GM12878 (cell line): ENCODE measurements around the gene ZMAT3. TPM values are rescaled to one million over a fixed set of nuclear protein-coding genes. Genes with fewer than 3 reads are reported as not detected.

ENCODE experiments used
- ATAC-seq: fragments of 200-7000 bp; cut with Tn5 transposase; 3 replicates; pipeline ENCODE4 v1.9.1; 2020; ENCODE audit warnings: mild to moderate bottlenecking, moderate library complexity
- BruUV-seq: library from RNA; stranded (reverse); fragments of 400-500 nt; replicated peaks from 2 replicates; lab custom pipeline; 2021; lab: Mats Ljungman, UMichigan
- CTCF ChIA-PET: fragments of 300-600 bp; sonication (Branson Sonifier 250); formaldehyde crosslinking; extraction: SDS; loops from one replicate; lab custom pipeline; 2021; ENCODE audit warnings: inconsistent platforms; lab: Yijun Ruan, JAX
- POLR2A ChIA-PET: fragments of 350-600 bp; formaldehyde crosslinking; extraction: SDS; loops from one replicate; lab custom pipeline; 2021; ENCODE audit warnings: inconsistent platforms; lab: Charles Lee
- RAD21 ChIA-PET: fragments of 300-600 bp; sonication (Branson Sonifier 250); formaldehyde crosslinking; loops from one replicate; lab custom pipeline; 2023; ENCODE audit warnings: antibody characterized with exemption; ENCODE audit not compliant: unreplicated experiment; lab: Charles Lee
- SMC1A ChIA-PET: fragments of 300-600 bp; sonication (Branson Sonifier 250); formaldehyde crosslinking; loops from one replicate; lab custom pipeline; 2023; ENCODE audit not compliant: unreplicated experiment, uncharacterized antibody; lab: Charles Lee
- DNase-seq: peaks from one replicate; pipeline ENCODE4 v3.0.0-alpha.2; 2011; ENCODE audit warnings: low read depth, low spot score
- FAIRE-seq: peaks from 3 replicates; lab custom pipeline; 2011; peaks lifted over from hg19 to GRCh38; lab: Jason Lieb, UNC
- H2AFZ ChIP-seq: 2 replicates; pipeline ENCODE4 v1.6.0; 2011; ENCODE audit warnings: low read depth, low read length, control low read depth; ENCODE audit not compliant: control insufficient read depth
- H3K27ac ChIP-seq: 2 replicates; pipeline ENCODE4 v1.5.1; 2011; ENCODE audit warnings: control low read depth; ENCODE audit not compliant: control insufficient read depth, insufficient read depth
- H3K27me3 ChIP-seq, 2 experiments: replicated peaks in 1 of 2; 2 replicates each; pipeline versions ENCODE4 v1.6.0 to v1.6.1; 2011; ENCODE audit warnings: low read length in 1 of 2; ENCODE audit not compliant: control insufficient read depth in 2 of 2, insufficient read depth in 2 of 2
- H3K36me3 ChIP-seq, 2 experiments: 2 replicates each; pipeline ENCODE4 v1.5.1; 2011; ENCODE audit warnings: low read length in 1 of 2; ENCODE audit not compliant: control insufficient read depth in 2 of 2, insufficient read depth in 2 of 2
- H3K4me1 ChIP-seq: 2 replicates; pipeline ENCODE4 v1.6.1; 2011; ENCODE audit warnings: mild to moderate bottlenecking, low read length, moderate library complexity, mixed read lengths; ENCODE audit not compliant: control insufficient read depth, insufficient read depth
- H3K4me2 ChIP-seq: 2 replicates; pipeline ENCODE4 v1.6.0; 2011; ENCODE audit warnings: control low read depth; ENCODE audit not compliant: control insufficient read depth, insufficient read depth
- H3K4me3 ChIP-seq: fragments of 200-600 bp; sonication (generic); 2 replicates; pipeline ENCODE4 v1.5.1; 2016
- H3K79me2 ChIP-seq: 2 replicates; pipeline ENCODE4 v1.6.0; 2011; ENCODE audit warnings: low read length; ENCODE audit not compliant: control insufficient read depth, insufficient read depth
- H3K9ac ChIP-seq: 2 replicates; pipeline ENCODE4 v1.8.0; 2011; ENCODE audit warnings: low read length, control low read depth, mixed read lengths; ENCODE audit not compliant: control insufficient read depth, insufficient read depth
- H3K9me3 ChIP-seq: replicated peaks from 3 replicates; pipeline ENCODE4 v1.5.1; 2011; ENCODE audit warnings: mild to moderate bottlenecking, low read length; ENCODE audit not compliant: control insufficient read depth, insufficient read depth
- H4K20me1 ChIP-seq: 2 replicates; pipeline ENCODE4 v1.6.0; 2011; ENCODE audit not compliant: control insufficient read depth, insufficient read depth
- ASH2L ChIP-seq: fragments of 300-600, 200-600 bp; sonication (generic); IDR thresholded peaks from 2 replicates; pipeline ENCODE4 v1.6.1; 2017; ENCODE audit warnings: low read depth, mild to moderate bottlenecking, borderline replicate concordance
- ATF7 ChIP-seq: fragments of 450-650 bp; IDR thresholded peaks from 2 replicates; pipeline ENCODE4 v1.6.1; 2016; ENCODE audit warnings: low read depth, mild to moderate bottlenecking
- BCLAF1 ChIP-seq: fragments of 450-650 bp; IDR thresholded peaks from 2 replicates; pipeline ENCODE4 v1.6.1; 2017; ENCODE audit warnings: antibody characterized with exemption, mild to moderate bottlenecking, moderate library complexity
- CBFB ChIP-seq: IDR thresholded peaks from 2 replicates; pipeline ENCODE4 v1.6.1; 2016; ENCODE audit warnings: antibody characterized with exemption, low read depth
- HDAC2 ChIP-seq: fragments of 200-600 bp; sonication (generic); IDR thresholded peaks from 2 replicates; pipeline ENCODE4 v1.6.1; 2017
- IRF3 ChIP-seq: fragments of 450-650 bp; IDR thresholded peaks from 2 replicates; pipeline ENCODE4 v1.6.1; 2014; ENCODE audit warnings: mild to moderate bottlenecking
- KLF5 ChIP-seq: fragments of 450-650 bp; IDR thresholded peaks from 2 replicates; pipeline ENCODE4 v1.6.1; 2014; ENCODE audit warnings: mild to moderate bottlenecking; ENCODE audit not compliant: partially characterized antibody
- LARP7 ChIP-seq: fragments of 450-650 bp; IDR thresholded peaks from 2 replicates; pipeline ENCODE4 v1.6.1; 2017; ENCODE audit warnings: mild to moderate bottlenecking
- MLLT1 ChIP-seq: fragments of 450-650 bp; IDR thresholded peaks from 2 replicates; pipeline ENCODE4 v1.6.1; 2016; ENCODE audit warnings: mild to moderate bottlenecking
- MXI1 ChIP-seq: fragments of 150-350 bp; IDR thresholded peaks from 2 replicates; pipeline ENCODE4 v1.6.1; 2011; ENCODE audit warnings: low read depth, mild to moderate bottlenecking, inconsistent platforms, low read length, improper control_type of control experiment
- NRF1 ChIP-seq: conservative IDR thresholded peaks from 2 replicates; pipeline ENCODE4 v1.6.1; 2011; ENCODE audit warnings: mild to moderate bottlenecking, low read depth, low read length, improper control_type of control experiment
- PAX5 ChIP-seq: IDR thresholded peaks from 2 replicates; pipeline ENCODE4 v1.6.1; 2011; ENCODE audit warnings: low read depth, low read length, borderline replicate concordance
- RAD21 ChIP-seq: IDR thresholded peaks from 2 replicates; pipeline ENCODE4 v1.6.1; 2011; ENCODE audit warnings: mild to moderate bottlenecking, low read depth, low read length, moderate library complexity; ENCODE audit not compliant: insufficient read depth
- SMAD5 ChIP-seq: IDR thresholded peaks from 2 replicates; pipeline ENCODE4 v1.6.1; 2016; ENCODE audit warnings: antibody characterized with exemption, low read depth
- SUZ12 ChIP-seq: fragments of 200-600 bp; sonication (generic); IDR thresholded peaks from one replicate; pipeline ENCODE4 v1.6.1; 2018; ENCODE audit warnings: antibody characterized with exemption, mild to moderate bottlenecking; ENCODE audit not compliant: unreplicated experiment
- TARDBP ChIP-seq: IDR thresholded peaks from 2 replicates; pipeline ENCODE4 v1.6.1; 2016; ENCODE audit warnings: borderline replicate concordance
- WGBS: methylation state at CpG from one replicate; pipeline ENCODE4 v1.1.6; 2016; ENCODE audit warnings: low lambda C conversion rate; ENCODE audit not compliant: insufficient replicate concordance, insufficient coverage; ENCODE audit errors: missing lambda C conversion rate; 5-methylcytosine and 5-hydroxymethylcytosine counted together
- in situ Hi-C: fragments of 300-500 bp; cut with MboI; formaldehyde crosslinking; loops from 9 replicates; pipeline ENCODE4 v1.14.3; 2018; ENCODE audit warnings: mixed read lengths
- intact Hi-C: fragments of 100-400 bp; cut with micrococcal nuclease; formaldehyde crosslinking; loops from one replicate; pipeline ENCODE4 v1.14.2; 2022; ENCODE audit not compliant: unreplicated experiment
- polyA plus RNA-seq, 11 experiments: library from polyadenylated mRNA; depleted of rRNA in 4 of 11; unstranded in 6 of 11; stranded (reverse) in 5 of 11; fragments of >200 nt; fragmentation: Nextera tagmentation in 4 of 11; fragmentation: Illumina TruSeq in 1 of 11; extraction: Ambion mirVana in 4 of 11; extraction: Trizol in 1 of 11; gene quantifications; 1 replicate in 1 of 11; 2 replicates in 10 of 11; pipeline versions ENCODE4 v1.2.1 to v1.2.3, GENCODE V29; 2011 to 2016; ENCODE audit warnings: inconsistent platforms in 2 of 11, missing spikeins in 2 of 11, low read depth in 1 of 11
- total RNA-seq, 4 experiments: library from RNA; depleted of rRNA in 3 of 4; stranded (reverse); fragments of >200 nt in 3 of 4; fragmentation: Illumina TruSeq in 1 of 4; extraction: Trizol in 1 of 4; gene quantifications; 2 replicates each; pipeline versions ENCODE4 v1.2.1 to v1.2.3, GENCODE V29; 2013 to 2021

The ZMAT3 gene
- total and polyA plus RNA-seq, 10 of the 15 experiments (the other 5 are each of a cell fraction or from before 2014, with no cell fraction given) = 6.2 to 55.9 (median 25.8) TPM

GRCh38 chr3:179063945-179064560, 7.6 kb downstream of the ZMAT3 start:
- Histone ChIP-seq H3K9ac (no peak overlapping the region), H4K20me1 (no peaks in the 10 kb centered on the region), H3K79me2 (peaks cover 95% of the 10 kb centered on the region), H3K4me1 (no peaks in the 10 kb centered on the region; the same call in 1 of the 2 replicates), H3K4me2 (peak overlapping the region; percentile 53)
- no peak for ATAC-seq
- no peak for TF ChIP-seq NRF1
- no peak for TF ChIP-seq RAD21
- TF ChIP-seq ASH2L = no peak
- no peak for TF ChIP-seq BCLAF1
- no peak for TF ChIP-seq MLLT1
- no peak for TF ChIP-seq IRF3
- TF ChIP-seq SUZ12 = no peak
- no peak for TF ChIP-seq ATF7
- TF ChIP-seq HDAC2 = no peak
- no peak for TF ChIP-seq PAX5
- TF ChIP-seq TARDBP = no peak
- TF ChIP-seq LARP7 = no peak
- no peak for TF ChIP-seq KLF5
- TF ChIP-seq SMAD5 = no peak
- no peak for TF ChIP-seq MXI1
- no peak for TF ChIP-seq CBFB
- TF ChIP-seq, all 136 proteins: peak for 0
- FAIRE-seq = no peak
- H3K27me3 ChIP-seq = no peaks in the 10 kb centered on the region
- intact Hi-C loops = no loop called here
- H3K36me3 ChIP-seq = peaks cover 0 to 19% of the 10 kb centered on the region in 2 experiments; a peak in 1 of 4 replicates
- no peak overlapping the region for H2AFZ ChIP-seq
- peak overlapping the region; percentile 28; the same call in 1 of the 2 replicates for H3K4me3 ChIP-seq
- in situ Hi-C loops = loop anchor here (25.0 kb wide), 1 partner anchor 898 kb away; no protein-coding TSS in a partner anchor
- ChIA-PET POLR2A (interaction anchor here (9.9 to 13.4 kb wide), 2 partner anchors 16 to 44 kb away, joined by 58 to 138 read pairs; no protein-coding TSS in a partner anchor), SMC1A (interaction anchor here (0.9 to 13.5 kb wide), 13 partner anchors 11 to 257 kb away, joined by 3 to 225 read pairs (median 7); no protein-coding TSS in a partner anchor), CTCF (interaction anchor here (0.6 to 9.1 kb wide), 14 partner anchors 9 to 568 kb away, joined by 3 to 124 read pairs (median 3); partner anchors contain the start of gene ZMAT3), RAD21 (interaction anchor here (0.8 to 12.8 kb wide), 8 partner anchors 10 to 84 kb away, joined by 3 to 231 read pairs (median 5); partner anchors contain the start of gene PIK3CA)
- BruUV-seq = no TSS peak
- H3K27ac ChIP-seq = no peak overlapping the region
- WGBS = 92% methylated on average over 6 of the region's 6 CpGs
- no peaks in the 10 kb centered on the region for H3K9me3 ChIP-seq
- DNase-seq = no peak
